Measurements from ENCODE around the gene NOSTRIN.
"Not testable (repeated sequence)": the region's sequence is repeated elsewhere in the genome, so short reads cannot be mapped to it uniquely, and the experiment has no call there.

NOSTRIN gene

DNA sequence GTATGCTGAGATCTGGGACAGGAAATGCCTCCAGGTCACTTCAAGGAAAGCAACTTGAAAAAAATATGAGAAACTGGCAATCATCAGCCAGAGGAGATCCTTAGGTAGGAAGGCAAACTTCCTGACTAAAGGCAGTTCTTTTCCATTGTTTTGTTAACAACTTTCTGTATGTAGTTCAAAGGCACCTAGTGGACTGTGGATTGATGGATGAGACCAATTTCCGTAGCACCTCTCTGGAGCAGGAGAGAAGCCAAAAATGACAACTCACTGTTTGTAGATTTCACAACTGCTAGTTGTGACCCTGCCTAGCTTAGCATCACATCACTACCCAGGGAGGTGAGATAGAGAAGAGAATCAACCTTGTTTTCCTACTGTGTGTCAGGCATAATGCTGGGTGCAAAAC is 21.8 kb upstream of the NOSTRIN start:
- Mint-ChIP-seq H3K27me3 (ENCODE audit: low read depth) (peaks cover 4% of the 10 kb centered on the region), H3K4me1 (ENCODE audit: low read depth) (no peaks in the 10 kb centered on the region), H3K27ac (no peak overlapping the region), H3K9me3 (no peaks in the 10 kb centered on the region), H3K36me3 (ENCODE audit: low read depth) (no peaks in the 10 kb centered on the region), H3K4me3 (no peak overlapping the region)
- DNase-seq (ENCODE audit: low spot score) = no peak

DNA sequence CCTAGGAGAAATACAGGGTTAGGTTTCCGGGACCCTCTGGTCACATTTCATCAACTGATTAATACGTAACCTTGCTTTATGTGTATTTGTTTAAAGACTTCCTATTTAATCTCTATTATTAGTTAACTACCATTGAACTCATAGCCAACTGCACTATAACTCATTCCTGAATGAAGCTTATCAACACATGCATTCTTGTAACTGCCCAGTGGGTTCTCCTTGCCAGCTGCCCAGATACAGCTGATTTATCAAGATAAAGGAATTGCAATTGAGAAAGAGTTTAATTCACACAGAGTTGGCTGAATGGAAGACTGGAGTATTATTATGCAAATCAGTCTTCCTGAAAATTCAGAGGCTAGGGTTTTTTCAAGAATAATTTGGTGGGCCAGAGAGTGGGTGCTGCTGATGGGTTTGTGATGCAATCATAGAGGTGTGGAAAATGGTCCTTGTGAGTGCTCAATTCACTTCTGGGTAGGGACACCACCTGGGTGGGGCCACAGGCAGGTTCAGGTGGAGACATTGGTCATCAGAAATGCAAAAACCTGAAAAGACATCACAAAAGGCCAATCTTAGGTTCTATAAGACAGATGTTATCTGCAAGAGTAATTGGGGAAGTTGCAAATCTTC is 21.1 kb upstream of the NOSTRIN start:
- H3K4me1 Mint-ChIP-seq (ENCODE audit: low read depth) = no peaks in the 10 kb centered on the region
- no peak for DNase-seq (ENCODE audit: low spot score)
- H3K27ac Mint-ChIP-seq = no peak overlapping the region
- no peak overlapping the region for H3K4me3 Mint-ChIP-seq
- no peaks in the 10 kb centered on the region for H3K9me3 Mint-ChIP-seq
- H3K36me3 Mint-ChIP-seq (ENCODE audit: low read depth) = no peaks in the 10 kb centered on the region
- peaks cover 4% of the 10 kb centered on the region for H3K27me3 Mint-ChIP-seq (ENCODE audit: low read depth)

DNA sequence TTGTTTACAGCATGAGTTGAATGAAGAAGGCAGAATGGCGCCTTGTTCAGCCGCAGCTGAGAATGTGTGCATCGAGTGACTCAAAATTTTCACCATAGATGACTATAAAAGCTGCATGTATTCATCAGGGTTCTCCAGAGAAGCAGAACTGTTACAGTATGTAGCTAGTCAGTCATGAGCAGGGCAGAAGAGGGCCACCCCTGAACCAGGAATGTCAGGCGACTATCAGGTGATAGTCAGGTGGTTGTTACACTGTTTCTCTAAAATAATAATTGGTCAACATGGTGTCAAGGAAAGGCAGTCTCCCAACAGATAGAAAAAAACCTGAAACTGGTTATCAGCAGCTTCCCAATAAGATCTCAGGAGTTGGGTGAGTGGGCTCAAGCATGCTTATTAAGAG is 20.2 kb upstream of the NOSTRIN start:
- Mint-ChIP-seq H3K36me3 (ENCODE audit: low read depth) (no peaks in the 10 kb centered on the region), H3K4me1 (ENCODE audit: low read depth) (no peaks in the 10 kb centered on the region), H3K27ac (no peak overlapping the region), H3K4me3 (no peak overlapping the region), H3K27me3 (ENCODE audit: low read depth) (peaks cover 4% of the 10 kb centered on the region), H3K9me3 (no peaks in the 10 kb centered on the region)
- no peak for DNase-seq (ENCODE audit: low spot score)

DNA sequence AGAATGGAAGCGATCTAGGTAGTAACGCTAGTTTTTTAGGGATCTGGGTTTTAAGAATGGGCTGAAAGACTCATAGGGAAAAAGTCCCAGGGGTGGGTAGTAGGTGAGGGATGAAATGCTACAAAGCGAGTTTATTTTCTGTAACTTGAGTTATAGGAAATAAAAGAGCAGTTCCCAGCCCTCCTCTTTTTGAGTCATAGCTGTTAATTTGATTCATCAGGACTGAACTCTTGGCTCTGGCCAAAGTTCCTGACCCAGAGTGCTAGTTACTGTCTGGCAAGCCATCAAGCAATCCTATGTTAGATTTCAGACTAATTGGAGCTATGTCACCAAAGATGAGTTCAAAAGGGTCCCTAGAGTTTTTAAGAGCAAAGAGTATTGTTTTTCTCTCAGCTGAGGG is 17.4 kb upstream of the NOSTRIN start:
- H3K27me3 Mint-ChIP-seq (ENCODE audit: low read depth) = peaks cover 8% of the 10 kb centered on the region
- H3K4me3 Mint-ChIP-seq = no peak overlapping the region

DNA sequence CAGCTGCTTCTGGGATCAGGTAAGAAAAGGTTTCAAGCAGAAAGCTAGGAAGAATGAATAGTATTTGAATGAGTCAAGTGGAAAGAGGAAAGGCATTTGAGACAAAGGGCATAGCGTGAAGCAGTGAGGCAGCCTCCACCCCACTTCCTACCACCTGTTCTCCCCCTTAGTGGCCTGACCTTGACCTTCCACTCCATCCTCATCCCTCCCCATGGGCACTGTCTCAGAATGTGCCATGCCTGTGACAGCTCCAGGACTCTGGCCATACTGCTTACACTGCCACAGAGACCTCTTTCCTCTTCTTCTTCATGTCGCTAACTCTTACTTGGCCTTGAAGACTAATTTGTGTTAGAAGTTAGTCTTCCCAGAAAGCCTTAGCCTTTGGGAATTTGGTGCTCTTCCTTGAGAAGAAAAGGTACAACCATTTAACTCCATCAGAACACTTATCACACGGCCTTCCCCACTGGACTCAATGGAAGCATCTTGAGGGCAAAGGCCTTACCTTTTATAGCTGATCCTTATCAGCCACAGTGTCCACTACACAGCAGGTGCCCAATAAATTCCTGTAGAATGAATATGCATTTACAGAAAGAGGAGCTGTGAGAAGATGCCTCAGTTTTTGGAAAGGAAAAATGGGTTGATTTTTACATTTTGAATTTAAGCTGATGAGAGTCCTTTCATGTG is 15.2 kb upstream of the NOSTRIN start:
- Mint-ChIP-seq H3K36me3 (ENCODE audit: low read depth) (no peaks in the 10 kb centered on the region), H3K27ac (no peak overlapping the region), H3K4me1 (ENCODE audit: low read depth) (no peaks in the 10 kb centered on the region), H3K27me3 (ENCODE audit: low read depth) (peaks cover 8% of the 10 kb centered on the region), H3K9me3 (peaks cover 3% of the 10 kb centered on the region), H3K4me3 (no peak overlapping the region)
- DNase-seq (ENCODE audit: low spot score) = no peak

More for the DNA sequence above, 17.4 kb upstream of the NOSTRIN start:
- Mint-ChIP-seq H3K9me3 (no peaks in the 10 kb centered on the region), H3K36me3 (ENCODE audit: low read depth) (no peaks in the 10 kb centered on the region), H3K4me1 (ENCODE audit: low read depth) (no peaks in the 10 kb centered on the region), H3K27ac (no peak overlapping the region)
- DNase-seq (ENCODE audit: low spot score) = no peak

DNA sequence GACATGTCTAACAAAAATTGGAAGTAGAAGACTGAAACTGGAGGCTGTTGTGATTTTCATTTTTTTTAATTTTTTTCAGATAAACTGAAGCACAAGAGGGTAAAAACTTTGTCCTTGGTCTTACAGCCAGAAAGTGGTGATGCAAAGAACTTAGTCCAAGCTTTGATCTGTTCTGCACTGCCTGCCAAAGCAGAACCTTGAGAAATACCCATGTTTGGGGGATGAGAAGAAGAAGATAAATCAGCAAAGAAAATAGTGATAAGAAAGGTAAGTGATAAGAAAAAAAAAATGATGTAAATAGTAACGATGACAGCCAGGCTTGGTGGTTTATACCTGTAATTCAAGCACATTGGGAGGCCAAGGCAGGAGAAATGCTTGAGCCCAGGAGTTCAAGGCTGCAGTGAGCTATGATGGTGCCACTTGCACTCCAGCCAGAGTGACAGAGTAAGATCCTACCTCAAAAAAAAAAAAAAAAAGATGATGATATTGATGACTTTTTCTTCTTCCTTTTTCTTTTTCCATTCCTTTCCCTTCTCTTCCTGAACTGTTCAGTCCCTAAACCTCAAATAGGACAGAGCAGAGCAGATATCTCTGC is 14.6 kb upstream of the NOSTRIN start:
- H3K27ac Mint-ChIP-seq = no peak overlapping the region
- DNase-seq (ENCODE audit: low spot score) = no peak
- H3K9me3 Mint-ChIP-seq = peaks cover 3% of the 10 kb centered on the region
- H3K4me1 Mint-ChIP-seq (ENCODE audit: low read depth) = no peaks in the 10 kb centered on the region
- no peaks in the 10 kb centered on the region for H3K36me3 Mint-ChIP-seq (ENCODE audit: low read depth)
- peaks cover 8% of the 10 kb centered on the region for H3K27me3 Mint-ChIP-seq (ENCODE audit: low read depth)
- no peak overlapping the region for H3K4me3 Mint-ChIP-seq

DNA sequence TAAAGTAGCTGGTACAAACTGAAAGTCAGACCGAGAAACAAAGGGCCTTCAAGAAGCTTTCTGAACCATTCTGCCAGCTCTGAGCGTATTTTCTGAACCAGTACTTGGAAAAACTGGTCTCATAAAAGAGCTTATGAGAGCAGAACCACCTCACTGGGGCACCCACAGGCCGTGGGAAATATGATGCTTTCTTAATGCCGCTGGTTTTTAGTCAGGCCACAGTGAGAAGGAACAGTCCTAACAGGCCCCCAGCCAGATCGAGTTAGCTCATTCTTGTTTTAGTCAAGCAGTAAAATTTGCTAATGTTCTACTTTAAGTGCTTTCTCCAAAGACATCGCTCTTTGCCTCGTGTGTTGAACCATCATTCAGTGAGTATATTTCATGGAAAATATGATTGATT is 12.7 kb upstream of the NOSTRIN start:
- H3K4me3 Mint-ChIP-seq = no peak overlapping the region

DNA sequence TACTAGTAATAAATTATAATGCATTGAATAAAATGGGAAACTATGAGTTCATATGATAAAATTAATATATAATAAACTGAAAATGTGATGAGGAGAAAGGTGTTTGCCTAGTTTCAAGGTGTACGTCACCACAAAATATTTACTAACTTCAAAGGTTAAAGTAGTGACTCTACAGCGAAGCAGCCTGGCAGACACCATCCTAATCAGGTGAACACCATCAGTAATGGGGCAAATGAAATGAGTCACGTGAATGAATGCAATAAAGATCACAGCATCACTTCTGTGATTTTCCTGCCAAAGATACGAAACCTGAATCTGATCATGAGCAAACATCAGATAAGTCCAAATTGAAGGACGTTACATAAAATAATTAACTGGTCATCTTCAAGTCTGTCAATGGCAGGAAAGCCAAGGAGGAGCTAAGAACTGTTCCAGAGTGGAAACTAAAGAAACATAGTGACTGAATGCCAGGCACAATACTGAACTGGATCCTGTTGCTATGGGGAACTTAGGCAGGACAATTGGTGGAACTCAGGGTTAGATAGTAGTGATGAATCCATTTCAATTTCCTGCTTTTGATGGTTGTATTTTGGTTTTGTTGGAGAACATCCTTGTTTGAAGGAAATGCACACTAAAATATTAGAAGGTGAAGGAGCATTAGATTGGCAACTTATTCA is 12.1 kb upstream of the NOSTRIN start:
- Mint-ChIP-seq H3K4me3 (no peak overlapping the region), H3K27ac (no peak overlapping the region), H3K9me3 (peaks cover 3% of the 10 kb centered on the region), H3K4me1 (ENCODE audit: low read depth) (no peaks in the 10 kb centered on the region), H3K27me3 (ENCODE audit: low read depth) (peaks cover 13% of the 10 kb centered on the region), H3K36me3 (ENCODE audit: low read depth) (no peaks in the 10 kb centered on the region)
- no peak for DNase-seq (ENCODE audit: low spot score)

More for the DNA sequence above, 12.7 kb upstream of the NOSTRIN start:
- peaks cover 10% of the 10 kb centered on the region for H3K27me3 Mint-ChIP-seq (ENCODE audit: low read depth)
- no peaks in the 10 kb centered on the region for H3K36me3 Mint-ChIP-seq (ENCODE audit: low read depth)
- H3K4me1 Mint-ChIP-seq (ENCODE audit: low read depth) = no peaks in the 10 kb centered on the region
- no peak for DNase-seq (ENCODE audit: low spot score)
- no peak overlapping the region for H3K27ac Mint-ChIP-seq
- H3K9me3 Mint-ChIP-seq = peaks cover 3% of the 10 kb centered on the region

DNA sequence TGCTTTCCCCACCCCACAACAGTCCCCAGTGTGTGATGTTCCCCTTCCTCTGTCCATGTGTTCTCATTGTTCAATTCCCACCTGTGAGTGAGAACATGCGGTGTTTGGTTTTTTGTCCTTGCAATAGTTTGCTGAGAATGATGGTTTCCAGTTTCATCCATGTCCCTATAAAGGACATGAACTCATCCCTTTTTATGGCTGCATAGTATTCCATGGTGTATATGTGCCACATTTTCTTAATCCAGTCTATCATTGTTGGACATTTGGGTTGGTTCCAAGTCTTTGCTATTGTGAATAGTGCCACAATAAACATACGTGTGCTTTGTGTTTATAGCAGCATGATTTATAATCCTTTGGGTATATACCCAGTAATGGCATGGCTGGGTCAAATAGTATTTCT is 11.3 kb upstream of the NOSTRIN start:
- not testable (repeated sequence) for H3K4me3 Mint-ChIP-seq

DNA sequence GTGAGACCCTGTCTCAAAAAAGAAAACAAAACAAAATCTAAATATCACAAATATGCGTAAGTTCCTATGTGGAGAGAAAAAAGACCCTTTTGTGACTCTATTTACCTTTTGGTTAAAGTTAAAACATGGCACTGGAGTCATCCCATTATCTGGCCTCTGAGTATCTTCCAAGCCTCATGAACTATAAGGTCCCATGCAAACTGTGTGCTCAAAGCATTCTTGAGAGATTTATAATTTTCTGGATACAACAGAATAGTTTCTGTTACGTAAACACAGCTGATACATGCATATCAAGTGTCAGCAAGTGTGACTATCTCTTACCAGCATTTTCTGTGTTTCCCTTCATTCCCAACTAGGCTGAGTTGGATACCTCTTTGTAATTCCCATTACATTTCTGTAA is 8.8 kb upstream of the NOSTRIN start:
- Mint-ChIP-seq H3K36me3 (ENCODE audit: low read depth) (no peaks in the 10 kb centered on the region), H3K4me1 (ENCODE audit: low read depth) (no peaks in the 10 kb centered on the region), H3K4me3 (no peak overlapping the region), H3K9me3 (peaks cover 3% of the 10 kb centered on the region), H3K27ac (no peak overlapping the region), H3K27me3 (ENCODE audit: low read depth) (peaks cover 10% of the 10 kb centered on the region)
- DNase-seq (ENCODE audit: low spot score) = no peak

More for the DNA sequence above, 11.3 kb upstream of the NOSTRIN start:
- DNase-seq (ENCODE audit: low spot score); H3K36me3 Mint-ChIP-seq (ENCODE audit: low read depth); H3K27ac Mint-ChIP-seq; H3K4me1 Mint-ChIP-seq (ENCODE audit: low read depth); H3K9me3 Mint-ChIP-seq: not testable (repeated sequence)
- H3K27me3 Mint-ChIP-seq (ENCODE audit: low read depth) = peaks cover 13% of the 10 kb centered on the region

DNA sequence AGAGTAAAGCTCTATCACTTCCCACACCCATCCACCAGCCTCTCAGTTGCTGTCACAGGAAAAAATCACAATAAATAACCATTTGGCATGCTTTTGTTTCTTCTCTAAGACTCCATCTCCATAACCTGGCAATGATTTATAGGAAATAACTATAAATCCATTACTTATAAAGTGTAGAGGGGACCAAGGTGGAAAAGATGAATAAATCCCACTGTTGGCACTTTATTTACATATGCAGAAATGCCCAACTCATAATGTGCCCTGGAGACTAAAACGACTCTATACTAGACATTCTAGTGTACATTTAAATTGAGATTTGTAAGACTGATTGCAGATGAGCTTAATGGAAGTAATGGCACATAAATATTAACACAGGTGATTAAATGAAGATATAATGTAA is 7.5 kb upstream of the NOSTRIN start:
- H3K27ac Mint-ChIP-seq = no peak overlapping the region
- H3K4me1 Mint-ChIP-seq (ENCODE audit: low read depth) = no peaks in the 10 kb centered on the region

DNA sequence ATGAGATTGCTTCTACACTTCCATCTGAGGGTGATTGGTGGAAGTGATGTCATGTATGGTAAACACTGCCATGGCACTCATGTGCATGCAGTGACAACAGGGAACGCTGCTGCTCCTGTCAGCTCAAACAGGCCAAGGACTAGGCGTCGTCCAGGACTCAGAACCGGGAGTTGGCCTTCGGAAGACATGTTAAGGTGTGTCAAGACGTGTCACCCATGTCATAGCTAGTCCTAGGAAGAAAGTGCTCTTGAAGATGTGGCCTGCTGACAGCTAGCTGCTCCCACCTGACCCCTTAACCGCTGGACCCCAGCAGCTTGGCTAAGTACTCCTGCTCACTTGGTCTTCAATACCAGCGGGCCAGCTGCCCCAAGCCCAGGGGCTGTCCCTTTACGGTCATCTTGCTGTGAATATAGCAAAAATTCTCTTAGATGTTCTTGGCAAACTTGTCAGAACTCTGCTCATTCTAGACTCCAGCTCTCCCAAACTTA is 6.3 kb upstream of the NOSTRIN start:
- Mint-ChIP-seq H3K9me3 (no peaks in the 10 kb centered on the region), H3K4me3 (no peak overlapping the region), H3K27me3 (ENCODE audit: low read depth) (peaks cover 13% of the 10 kb centered on the region), H3K27ac (no peak overlapping the region), H3K36me3 (ENCODE audit: low read depth) (no peaks in the 10 kb centered on the region), H3K4me1 (ENCODE audit: low read depth) (no peaks in the 10 kb centered on the region)
- no peak for DNase-seq (ENCODE audit: low spot score)

More for the DNA sequence above, 7.5 kb upstream of the NOSTRIN start:
- H3K27me3 Mint-ChIP-seq (ENCODE audit: low read depth) = peaks cover 11% of the 10 kb centered on the region
- no peak overlapping the region for H3K4me3 Mint-ChIP-seq
- no peaks in the 10 kb centered on the region for H3K36me3 Mint-ChIP-seq (ENCODE audit: low read depth)
- no peak for DNase-seq (ENCODE audit: low spot score)
- H3K9me3 Mint-ChIP-seq = peaks cover 3% of the 10 kb centered on the region

DNA sequence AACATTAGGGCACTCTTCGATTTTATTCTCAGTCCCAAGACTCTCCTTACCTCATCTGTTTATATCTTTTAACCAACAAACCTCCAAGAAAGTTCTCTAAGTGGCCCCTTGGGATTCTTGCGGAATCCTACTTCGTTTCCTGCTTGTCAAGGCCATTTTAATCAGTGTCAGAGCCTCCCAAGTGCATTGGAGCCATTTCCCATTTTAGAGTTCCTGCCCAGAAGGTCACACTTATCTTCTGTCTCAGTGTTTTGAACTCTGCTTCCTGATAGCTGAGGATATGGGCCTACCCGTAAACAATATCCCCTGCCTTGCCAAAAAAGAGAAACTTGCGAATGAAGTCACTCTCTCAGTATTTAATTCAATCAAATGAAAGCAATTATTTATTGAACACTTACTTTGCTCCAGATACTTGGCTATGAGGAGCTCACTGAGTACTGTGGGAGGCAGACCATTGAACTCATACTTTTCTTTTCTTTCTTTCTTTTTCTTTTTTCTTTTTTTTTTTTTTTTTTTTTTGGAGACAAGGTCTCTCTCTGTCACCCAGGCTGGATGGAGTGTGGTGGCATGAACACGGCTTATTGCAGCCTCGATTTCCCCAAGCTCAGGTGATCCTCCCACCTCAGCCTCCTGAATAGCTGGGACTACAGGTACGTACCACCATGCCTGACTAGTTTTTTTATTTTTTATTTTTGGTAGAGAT is 5.7 kb upstream of the NOSTRIN start:
- Mint-ChIP-seq H3K4me1 (ENCODE audit: low read depth) (peaks cover 2% of the 10 kb centered on the region), H3K27me3 (ENCODE audit: low read depth) (peaks cover 13% of the 10 kb centered on the region), H3K4me3 (no peak overlapping the region), H3K27ac (no peak overlapping the region), H3K9me3 (no peaks in the 10 kb centered on the region), H3K36me3 (ENCODE audit: low read depth) (no peaks in the 10 kb centered on the region)
- no peak for DNase-seq (ENCODE audit: low spot score)
